Caco-2 (cell line): ENCODE measurements around the gene EFR3B. TPM values are rescaled to one million over a fixed set of nuclear protein-coding genes. Genes with fewer than 3 reads are reported as not detected.

Experiments
- BruUV-seq: library from RNA; stranded (reverse); fragments of 400-500 nt; replicated peaks from 2 replicates; lab custom pipeline; 2021; lab: Mats Ljungman, UMichigan
- CTCF ChIA-PET: fragments of 300-600 bp; sonication (Branson Sonifier 250); formaldehyde crosslinking; loops from one replicate; lab custom pipeline; 2022; ENCODE audit warnings: antibody characterized with exemption; lab: Charles Lee
- POLR2A ChIA-PET: fragments of 300-600 bp; sonication (Branson Sonifier 250); formaldehyde crosslinking; loops from one replicate; lab custom pipeline; 2022; ENCODE audit warnings: antibody characterized with exemption; lab: Charles Lee
- DNase-seq, 2 experiments: peaks; one replicate each; pipeline versions ENCODE4 v3.0.0 to v3.0.0-alpha.2; 2020 to 2022
- H3K27me3 ChIP-seq: replicated peaks from 2 replicates; pipeline ENCODE4 v1.6.0; 2011; ENCODE audit warnings: low read length; ENCODE audit not compliant: control insufficient read depth, insufficient read depth
- H3K36me3 ChIP-seq: 2 replicates; pipeline ENCODE4 v1.5.1; 2011; ENCODE audit warnings: low read length; ENCODE audit not compliant: control insufficient read depth, insufficient read depth
- H3K4me1 ChIP-seq: fragments of 250-450 bp; sonication (Bioruptor Pico); 2 replicates; pipeline ENCODE4 v1.5.1; 2020; ENCODE audit warnings: mild to moderate bottlenecking
- H3K4me3 ChIP-seq: 2 replicates; pipeline ENCODE4 v1.5.1; 2011; ENCODE audit warnings: low read depth, mild to moderate bottlenecking, control low read depth, low read length
- H3K9me3 ChIP-seq: fragments of 250-450 bp; sonication (Bioruptor Pico); 2 replicates; pipeline ENCODE4 v1.5.1; 2020; ENCODE audit warnings: mild to moderate bottlenecking, moderate library complexity
- H3K27ac Mint-ChIP-seq: one replicate; pipeline ENCODE4 v1.8.0; 2022; ENCODE audit warnings: mixed read lengths; ENCODE audit not compliant: unreplicated experiment
- H3K27me3 Mint-ChIP-seq: one replicate; pipeline ENCODE4 v1.8.0; 2022; ENCODE audit warnings: mixed read lengths; ENCODE audit not compliant: insufficient read depth, unreplicated experiment
- H3K36me3 Mint-ChIP-seq: one replicate; pipeline ENCODE4 v1.8.0; 2022; ENCODE audit warnings: mild to moderate bottlenecking, mixed read lengths; ENCODE audit not compliant: insufficient read depth, unreplicated experiment
- H3K4me1 Mint-ChIP-seq: one replicate; pipeline ENCODE4 v1.8.0; 2022; ENCODE audit warnings: low read depth, mixed read lengths; ENCODE audit not compliant: unreplicated experiment
- H3K4me3 Mint-ChIP-seq: one replicate; pipeline ENCODE4 v1.8.0; 2022; ENCODE audit warnings: mild to moderate bottlenecking, moderate library complexity, mixed read lengths; ENCODE audit not compliant: unreplicated experiment
- H3K9me3 Mint-ChIP-seq: one replicate; pipeline ENCODE4 v1.8.0; 2022; ENCODE audit warnings: mixed read lengths; ENCODE audit not compliant: unreplicated experiment
- intact Hi-C: fragments of 100-400 bp; cut with micrococcal nuclease; formaldehyde crosslinking; loops from one replicate; pipeline ENCODE4 v1.10.0; 2022; ENCODE audit not compliant: unreplicated experiment
- total RNA-seq: library from RNA; stranded (reverse); gene quantifications from 2 replicates; pipeline ENCODE4 v1.2.3, GENCODE V29; 2022
- TF ChIP-seq, protein P1 (sequence below), 2 experiments: fragments of 200-600 bp in 1 of 2; IDR thresholded peaks; 1 replicate in 1 of 2; 2 replicates in 1 of 2; pipeline versions ENCODE4 v1.5.1 to v1.8.0; 2011 to 2022; ENCODE audit warnings: antibody characterized with exemption in 1 of 2, control low read depth in 1 of 2, inconsistent platforms in 1 of 2, low read depth in 1 of 2, low read length in 1 of 2, mild to moderate bottlenecking in 1 of 2, moderate library complexity in 1 of 2; ENCODE audit not compliant: insufficient read depth in 1 of 2, severe bottlenecking in 1 of 2, unreplicated experiment in 1 of 2

The EFR3B gene
- total RNA-seq, 1 experiment from 2014 or later, result 19.1 TPM

DNA sequence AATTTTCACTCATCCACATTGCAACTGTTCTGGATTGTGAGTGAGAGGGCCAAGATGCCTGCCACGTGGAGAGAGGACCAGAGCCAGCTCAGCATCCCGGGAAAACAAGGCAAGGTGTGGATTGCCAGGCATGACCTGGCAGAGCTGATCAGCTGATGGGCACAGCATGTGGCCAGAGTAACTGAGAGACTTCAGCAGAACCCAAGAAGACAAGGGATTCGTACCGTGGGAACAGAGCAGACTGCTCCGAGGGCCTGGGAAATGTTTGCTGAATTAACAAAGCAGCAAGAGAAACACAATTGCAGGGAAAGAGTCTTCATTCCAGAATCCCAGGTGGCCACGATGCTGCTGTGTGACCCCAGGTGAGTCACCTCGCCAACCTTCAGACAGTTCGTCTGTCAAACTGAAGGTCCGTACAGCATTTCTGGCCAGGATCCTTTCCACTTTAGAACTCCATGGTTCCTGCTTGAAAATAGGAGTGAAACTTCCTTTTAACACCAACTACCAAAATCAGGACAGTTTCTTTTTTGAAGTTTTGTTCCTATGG, 152.8 kb downstream of the EFR3B start:
- TF ChIP-seq, protein P1, sequence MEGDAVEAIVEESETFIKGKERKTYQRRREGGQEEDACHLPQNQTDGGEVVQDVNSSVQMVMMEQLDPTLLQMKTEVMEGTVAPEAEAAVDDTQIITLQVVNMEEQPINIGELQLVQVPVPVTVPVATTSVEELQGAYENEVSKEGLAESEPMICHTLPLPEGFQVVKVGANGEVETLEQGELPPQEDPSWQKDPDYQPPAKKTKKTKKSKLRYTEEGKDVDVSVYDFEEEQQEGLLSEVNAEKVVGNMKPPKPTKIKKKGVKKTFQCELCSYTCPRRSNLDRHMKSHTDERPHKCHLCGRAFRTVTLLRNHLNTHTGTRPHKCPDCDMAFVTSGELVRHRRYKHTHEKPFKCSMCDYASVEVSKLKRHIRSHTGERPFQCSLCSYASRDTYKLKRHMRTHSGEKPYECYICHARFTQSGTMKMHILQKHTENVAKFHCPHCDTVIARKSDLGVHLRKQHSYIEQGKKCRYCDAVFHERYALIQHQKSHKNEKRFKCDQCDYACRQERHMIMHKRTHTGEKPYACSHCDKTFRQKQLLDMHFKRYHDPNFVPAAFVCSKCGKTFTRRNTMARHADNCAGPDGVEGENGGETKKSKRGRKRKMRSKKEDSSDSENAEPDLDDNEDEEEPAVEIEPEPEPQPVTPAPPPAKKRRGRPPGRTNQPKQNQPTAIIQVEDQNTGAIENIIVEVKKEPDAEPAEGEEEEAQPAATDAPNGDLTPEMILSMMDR (IDR thresholded peaks at IDR 0.05; ENCODE audit: insufficient read depth in 1 of 2, low read depth in 1 of 2, low read length in 1 of 2, severe bottlenecking in 1 of 2, unreplicated experiment in 1 of 2), result no peak
- no peaks in the 10 kb centered on the region for H3K9me3 ChIP-seq
- H3K4me3 ChIP-seq, result no peak overlapping the region
- peaks cover 6% of the 10 kb centered on the region; the same call in 1 of the 2 replicates for H3K4me1 ChIP-seq
- Mint-ChIP-seq H3K36me3 (no peaks in the 10 kb centered on the region), H3K4me3 (no peak overlapping the region), H3K27ac (no peak overlapping the region), H3K9me3 (no peaks in the 10 kb centered on the region), H3K4me1 (peaks cover 20% of the 10 kb centered on the region), H3K27me3 (no peaks in the 10 kb centered on the region)
- no peaks in the 10 kb centered on the region for H3K36me3 ChIP-seq
- ChIA-PET POLR2A (no interaction called here), CTCF (interaction anchor here (4.1 kb wide), 1 partner anchor 28 kb away, joined by 30 read pairs; no protein-coding TSS in a partner anchor)
- intact Hi-C loops, result loop anchor here (10.0 kb wide), 2 partner anchors 150 to 780 kb away; partner anchors contain the start of gene EFR3B
- no peak for DNase-seq
- no TSS peak for BruUV-seq
- H3K27me3 ChIP-seq, result no peaks in the 10 kb centered on the region

DNA sequence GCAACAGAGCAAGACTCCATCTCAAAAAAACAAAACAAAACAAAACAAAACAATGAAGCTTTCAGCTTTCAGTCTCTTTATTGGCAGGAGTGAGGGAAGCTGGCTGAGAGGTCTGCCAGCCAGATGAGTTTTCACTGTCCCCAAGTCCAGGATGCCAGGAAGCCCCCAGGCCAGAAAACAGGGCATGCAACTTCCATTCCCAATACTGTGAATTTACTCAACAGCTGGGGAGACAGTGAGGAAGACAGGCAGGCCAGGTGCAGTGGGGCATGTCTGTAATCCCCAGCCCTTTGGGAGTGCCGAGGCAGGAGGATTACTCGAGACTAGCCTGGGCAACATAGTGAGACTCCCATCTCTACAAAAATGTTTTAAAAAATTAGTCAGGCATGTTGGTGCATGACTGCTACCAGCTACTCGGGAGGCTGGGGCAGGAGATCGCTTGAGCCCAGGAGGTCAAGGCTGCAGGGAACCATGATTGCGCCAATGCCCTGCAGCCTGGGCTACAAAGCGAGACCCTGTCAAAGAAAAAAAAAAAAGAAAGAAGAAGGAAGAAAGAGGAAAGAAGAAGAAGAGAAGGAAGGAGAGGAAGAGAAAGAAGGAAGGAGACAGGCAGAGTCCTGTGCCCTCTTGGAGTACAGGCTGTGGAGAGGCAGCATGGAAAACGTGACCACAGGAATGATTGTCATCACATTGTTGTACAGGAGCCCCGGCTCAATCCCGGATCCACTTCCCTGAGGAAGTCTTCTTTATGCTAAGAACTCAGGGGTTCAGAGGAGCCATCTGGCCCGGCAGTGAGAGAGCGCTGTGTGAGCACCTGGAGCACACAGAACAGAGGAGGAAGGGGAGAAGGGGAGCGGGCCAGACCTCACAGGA, 155.7 kb downstream of the EFR3B start:
- no peaks in the 10 kb centered on the region for H3K9me3 ChIP-seq
- intact Hi-C loops, result loop anchor here (2.0 to 10.0 kb wide), 4 partner anchors 57 to 783 kb away; partner anchors contain the start of gene EFR3B
- Mint-ChIP-seq H3K36me3 (no peaks in the 10 kb centered on the region), H3K27me3 (no peaks in the 10 kb centered on the region), H3K4me1 (peaks cover 6% of the 10 kb centered on the region), H3K27ac (no peak overlapping the region), H3K9me3 (no peaks in the 10 kb centered on the region), H3K4me3 (no peak overlapping the region)
- no peak for DNase-seq
- TF ChIP-seq, protein P1 (IDR thresholded peaks at IDR 0.05; ENCODE audit: insufficient read depth in 1 of 2, low read depth in 1 of 2, low read length in 1 of 2, severe bottlenecking in 1 of 2, unreplicated experiment in 1 of 2), result no peak
- POLR2A ChIA-PET, result no interaction called here
- CTCF ChIA-PET, result interaction anchor here (0.6 to 4.1 kb wide), 4 partner anchors 31 to 819 kb away, joined by 3 to 30 read pairs (median 4); no protein-coding TSS in a partner anchor
- no peaks in the 10 kb centered on the region for H3K27me3 ChIP-seq
- no peaks in the 10 kb centered on the region for H3K36me3 ChIP-seq
- no TSS peak for BruUV-seq
- H3K4me3 ChIP-seq, result no peak overlapping the region
- H3K4me1 ChIP-seq, result peaks cover 2% of the 10 kb centered on the region; the same call in 1 of the 2 replicates

DNA sequence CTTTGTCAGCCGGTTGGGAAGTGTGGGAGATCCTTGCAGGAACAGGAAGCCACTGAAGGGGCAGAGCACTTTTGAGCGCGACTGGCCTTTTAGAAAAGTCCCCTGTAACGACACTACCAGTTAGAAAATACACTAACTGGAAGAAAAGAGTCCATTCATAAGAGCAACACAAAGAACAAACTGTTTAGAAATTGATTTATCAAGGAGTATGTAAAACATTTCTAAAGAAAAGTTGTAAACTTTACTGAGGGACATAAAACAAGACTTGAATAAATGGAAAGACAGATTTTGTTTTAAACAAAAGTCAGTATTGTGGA, 156.3 kb downstream of the EFR3B start:
- H3K27me3 ChIP-seq, result no peaks in the 10 kb centered on the region
- ChIA-PET POLR2A (no interaction called here), CTCF (interaction anchor here (4.1 kb wide), 1 partner anchor 32 kb away, joined by 30 read pairs; no protein-coding TSS in a partner anchor)
- Mint-ChIP-seq H3K4me1 (peaks cover 6% of the 10 kb centered on the region), H3K36me3 (no peaks in the 10 kb centered on the region), H3K27ac (no peak overlapping the region), H3K27me3 (no peaks in the 10 kb centered on the region), H3K9me3 (no peaks in the 10 kb centered on the region), H3K4me3 (no peak overlapping the region)
- BruUV-seq, result no TSS peak
- H3K36me3 ChIP-seq, result no peaks in the 10 kb centered on the region
- TF ChIP-seq, protein P1 (IDR thresholded peaks at IDR 0.05; ENCODE audit: insufficient read depth in 1 of 2, low read depth in 1 of 2, low read length in 1 of 2, severe bottlenecking in 1 of 2, unreplicated experiment in 1 of 2), result no peak
- no peak overlapping the region for H3K4me3 ChIP-seq
- H3K4me1 ChIP-seq, result no peaks in the 10 kb centered on the region
- intact Hi-C loops, result loop anchor here (10.0 kb wide), 2 partner anchors 153 to 783 kb away; partner anchors contain the start of gene EFR3B
- H3K9me3 ChIP-seq, result no peaks in the 10 kb centered on the region
- no peak for DNase-seq
